Activated naive CD8-positive, alpha-beta T cell treated with anti-CD3 and anti-CD28 coated beads, Interleukin-2, amount 10 ng/mL, durations not matched to agents 7 days and 5 days (primary cell): Measurements from ENCODE around the gene SPIC. TPM values are rescaled to one million over a fixed set of nuclear protein-coding genes. Genes with fewer than 3 reads are reported as not detected.

Source experiments
- ATAC-seq: fragments of 150-1000 bp; cut with Tn5 transposase; one replicate; pipeline ENCODE4 v1.10.0; 2021; ENCODE audit warnings: low read depth, moderate library complexity
- POLR2A ChIA-PET: fragments of 350-600 bp; sonication (Branson Sonifier 250); formaldehyde crosslinking; loops from one replicate; lab custom pipeline; 2021; ENCODE audit warnings: antibody characterized with exemption; lab: Charles Lee
- DNase-seq: peaks from one replicate; pipeline ENCODE4 v3.0.0; 2021
- H3K27ac Mint-ChIP-seq: one replicate; pipeline ENCODE4 v1.8.0; 2022; ENCODE audit warnings: mild to moderate bottlenecking, mixed read lengths
- H3K27me3 Mint-ChIP-seq: one replicate; pipeline ENCODE4 v1.8.0; 2022; ENCODE audit warnings: mild to moderate bottlenecking, moderate library complexity, mixed read lengths
- H3K36me3 Mint-ChIP-seq: one replicate; pipeline ENCODE4 v1.8.0; 2021; ENCODE audit warnings: mild to moderate bottlenecking, mixed read lengths
- H3K4me1 Mint-ChIP-seq: one replicate; pipeline ENCODE4 v1.8.0; 2021; ENCODE audit warnings: mixed read lengths
- H3K4me3 Mint-ChIP-seq: one replicate; pipeline ENCODE4 v1.8.0; 2022; ENCODE audit warnings: mild to moderate bottlenecking, moderate library complexity, mixed read lengths
- H3K9me3 Mint-ChIP-seq: one replicate; pipeline ENCODE4 v1.8.0; 2021; ENCODE audit warnings: mixed read lengths
- total RNA-seq, 2 experiments: library from RNA; stranded (reverse); gene quantifications; one replicate each; pipeline ENCODE4 v1.2.3, GENCODE V29; 2021

The SPIC gene
- total RNA-seq, 2 experiments from 2014 or later: not detected

GRCh38 chr12:101485021-101485420, 9.9 kb downstream of the SPIC start:
- H3K27ac Mint-ChIP-seq: no peak overlapping the region
- ATAC-seq: no peak
- POLR2A ChIA-PET: no interaction called here
- no peaks in the 10 kb centered on the region for H3K9me3 Mint-ChIP-seq
- no peaks in the 10 kb centered on the region for H3K4me1 Mint-ChIP-seq
- DNase-seq: no peak
- H3K36me3 Mint-ChIP-seq: no peaks in the 10 kb centered on the region
- H3K4me3 Mint-ChIP-seq: no peak overlapping the region
- peaks cover 15% of the 10 kb centered on the region for H3K27me3 Mint-ChIP-seq

- Mint-ChIP-seq H3K27me3 (peaks cover 15% of the 10 kb centered on the region), H3K36me3 (no peaks in the 10 kb centered on the region), H3K4me3 (no peak overlapping the region), H3K9me3 (no peaks in the 10 kb centered on the region), H3K27ac (no peak overlapping the region), H3K4me1 (no peaks in the 10 kb centered on the region)
- ATAC-seq (no peak), DNase-seq (no peak)
- POLR2A ChIA-PET: no interaction called here
These were observed 13.3 kb downstream of the SPIC start for GRCh38 chr12:101488469-101488868.

- Mint-ChIP-seq H3K27me3 (peaks cover 15% of the 10 kb centered on the region), H3K4me1 (no peaks in the 10 kb centered on the region), H3K4me3 (no peak overlapping the region), H3K36me3 (no peaks in the 10 kb centered on the region), H3K9me3 (no peaks in the 10 kb centered on the region), H3K27ac (no peak overlapping the region)
- ATAC-seq: no peak
- POLR2A ChIA-PET: no interaction called here
- DNase-seq: no peak
These were observed 15.3 kb downstream of the SPIC start for GRCh38 chr12:101490286-101490920.

GRCh38 chr12:101491329-101491728, 16.2 kb downstream of the SPIC start:
- POLR2A ChIA-PET: no interaction called here
- Mint-ChIP-seq H3K27me3 (peaks cover 15% of the 10 kb centered on the region), H3K27ac (no peak overlapping the region), H3K36me3 (no peaks in the 10 kb centered on the region), H3K4me1 (no peaks in the 10 kb centered on the region), H3K9me3 (no peaks in the 10 kb centered on the region), H3K4me3 (no peak overlapping the region)
- DNase-seq: no peak
- ATAC-seq: no peak

- Mint-ChIP-seq H3K4me3 (no peak overlapping the region), H3K27me3 (peaks cover 11% of the 10 kb centered on the region), H3K27ac (no peak overlapping the region), H3K36me3 (no peaks in the 10 kb centered on the region), H3K9me3 (no peaks in the 10 kb centered on the region), H3K4me1 (no peaks in the 10 kb centered on the region)
- DNase-seq (no peak), ATAC-seq (no peak)
- POLR2A ChIA-PET: no interaction called here
These were observed 18.4 kb downstream of the SPIC start for GRCh38 chr12:101493556-101493955.

GRCh38 chr12:101498252-101498651, 23.1 kb downstream of the SPIC start:
- Mint-ChIP-seq H3K36me3 (no peaks in the 10 kb centered on the region), H3K4me3 (no peak overlapping the region), H3K27me3 (peaks cover 10% of the 10 kb centered on the region), H3K27ac (no peak overlapping the region), H3K4me1 (no peaks in the 10 kb centered on the region), H3K9me3 (no peaks in the 10 kb centered on the region)
- POLR2A ChIA-PET: no interaction called here
- DNase-seq (no peak), ATAC-seq (no peak)

- no peaks in the 10 kb centered on the region for H3K4me1 Mint-ChIP-seq
- no peaks in the 10 kb centered on the region for H3K9me3 Mint-ChIP-seq
- no peak overlapping the region for H3K27ac Mint-ChIP-seq
- DNase-seq: no peak
- ATAC-seq: no peak
- no peak overlapping the region for H3K4me3 Mint-ChIP-seq
- peaks cover 16% of the 10 kb centered on the region for H3K27me3 Mint-ChIP-seq
- POLR2A ChIA-PET: no interaction called here
- H3K36me3 Mint-ChIP-seq: no peaks in the 10 kb centered on the region
These were observed 26.4 kb downstream of the SPIC start for GRCh38 chr12:101501410-101501995.

GRCh38 chr12:101521136-101521535, 46.0 kb downstream of the SPIC start:
- DNase-seq (no peak), ATAC-seq (no peak)

GRCh38 chr12:101527682-101528081, 52.5 kb downstream of the SPIC start:
- no peak overlapping the region for H3K27ac Mint-ChIP-seq
- no peaks in the 10 kb centered on the region for H3K9me3 Mint-ChIP-seq
- H3K4me3 Mint-ChIP-seq: no peak overlapping the region
- ATAC-seq (no peak), DNase-seq (no peak)
- no peaks in the 10 kb centered on the region for H3K4me1 Mint-ChIP-seq
- H3K27me3 Mint-ChIP-seq: peaks cover 4% of the 10 kb centered on the region
- POLR2A ChIA-PET: no interaction called here
- no peaks in the 10 kb centered on the region for H3K36me3 Mint-ChIP-seq

More at GRCh38 chr12:101521136-101521535, 46.0 kb downstream of the SPIC start:
- no peaks in the 10 kb centered on the region for H3K27me3 Mint-ChIP-seq
- no peak overlapping the region for H3K4me3 Mint-ChIP-seq
- no peaks in the 10 kb centered on the region for H3K36me3 Mint-ChIP-seq
- H3K27ac Mint-ChIP-seq: no peak overlapping the region
- POLR2A ChIA-PET: interaction anchor here (0.6 kb wide), 1 partner anchor 978 kb away, joined by 3 read pairs; no protein-coding TSS in a partner anchor
- H3K9me3 Mint-ChIP-seq: no peaks in the 10 kb centered on the region
- no peaks in the 10 kb centered on the region for H3K4me1 Mint-ChIP-seq

- ATAC-seq: no peak
- POLR2A ChIA-PET: no interaction called here
These were observed 61.0 kb downstream of the SPIC start for GRCh38 chr12:101536069-101536674.

More at GRCh38 chr12:101536069-101536674, 61.0 kb downstream of the SPIC start:
- Mint-ChIP-seq H3K4me1 (no peaks in the 10 kb centered on the region), H3K9me3 (no peaks in the 10 kb centered on the region), H3K27me3 (peaks cover 10% of the 10 kb centered on the region), H3K27ac (no peak overlapping the region), H3K36me3 (no peaks in the 10 kb centered on the region), H3K4me3 (no peak overlapping the region)
- no peak for DNase-seq

Other genes with a start within 250 kb of the SPIC start
- 10 to 100 TPM; 11.3 to 11.9 TPM for gene UTP20, start 195.2 kb upstream of the SPIC start, total RNA-seq
- gene ARL1, start 67.6 kb upstream of the SPIC start, total RNA-seq: 10 to 100 TPM; 41.8 to 42.1 TPM
- not detected for gene MYBPC1, start 119.6 kb downstream of the SPIC start, total RNA-seq
- 10 to 100 TPM; 13.3 to 16.2 TPM for gene CHPT1, start 222.3 kb downstream of the SPIC start, total RNA-seq